ENCODE results near the gene TET1.

DNA sequence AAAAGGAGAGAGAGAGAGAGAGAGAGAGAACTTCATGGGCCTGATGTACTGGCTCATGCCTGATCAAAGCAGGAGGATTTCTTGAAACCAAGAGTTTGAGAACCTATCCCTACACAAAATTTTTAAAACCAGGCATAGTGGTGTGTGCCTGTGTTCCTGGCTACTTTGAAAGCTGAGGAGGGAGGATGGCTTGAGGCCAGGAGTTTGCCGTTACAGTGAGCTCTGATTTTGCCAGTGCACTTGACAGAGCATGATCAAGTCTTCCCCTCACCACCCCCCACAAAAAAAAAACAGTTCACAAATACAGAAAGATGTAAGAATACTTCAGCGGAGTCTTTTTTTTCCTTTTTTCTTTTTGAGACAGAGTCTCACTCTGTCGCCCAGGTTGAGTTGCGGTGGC lies 108.8 kb downstream of the TET1 start:
- TF ChIP-seq POLR2A (IDR thresholded peaks at IDR 0.05) (no peak), POLR2AphosphoS5 (IDR thresholded peaks at IDR 0.05) (no peak)
- TF ChIP-seq, protein P1, sequence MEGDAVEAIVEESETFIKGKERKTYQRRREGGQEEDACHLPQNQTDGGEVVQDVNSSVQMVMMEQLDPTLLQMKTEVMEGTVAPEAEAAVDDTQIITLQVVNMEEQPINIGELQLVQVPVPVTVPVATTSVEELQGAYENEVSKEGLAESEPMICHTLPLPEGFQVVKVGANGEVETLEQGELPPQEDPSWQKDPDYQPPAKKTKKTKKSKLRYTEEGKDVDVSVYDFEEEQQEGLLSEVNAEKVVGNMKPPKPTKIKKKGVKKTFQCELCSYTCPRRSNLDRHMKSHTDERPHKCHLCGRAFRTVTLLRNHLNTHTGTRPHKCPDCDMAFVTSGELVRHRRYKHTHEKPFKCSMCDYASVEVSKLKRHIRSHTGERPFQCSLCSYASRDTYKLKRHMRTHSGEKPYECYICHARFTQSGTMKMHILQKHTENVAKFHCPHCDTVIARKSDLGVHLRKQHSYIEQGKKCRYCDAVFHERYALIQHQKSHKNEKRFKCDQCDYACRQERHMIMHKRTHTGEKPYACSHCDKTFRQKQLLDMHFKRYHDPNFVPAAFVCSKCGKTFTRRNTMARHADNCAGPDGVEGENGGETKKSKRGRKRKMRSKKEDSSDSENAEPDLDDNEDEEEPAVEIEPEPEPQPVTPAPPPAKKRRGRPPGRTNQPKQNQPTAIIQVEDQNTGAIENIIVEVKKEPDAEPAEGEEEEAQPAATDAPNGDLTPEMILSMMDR (IDR thresholded peaks at IDR 0.05): no peak
